Measurements from ENCODE around the gene ECHDC3. TPM values are rescaled to one million over a fixed set of nuclear protein-coding genes. Genes with fewer than 3 reads are reported as not detected.

Gene ECHDC3
- total and polyA plus RNA-seq, 10 of the 15 experiments (the other 5 are each of a cell fraction or from before 2014, with no cell fraction given), result 0.16 to 10.0 (median 6.0) TPM

GRCh38 chr10:11773761-11774441, 31.7 kb downstream of the ECHDC3 start:
- BruUV-seq (replicated peaks), result no TSS peak
- Histone ChIP-seq H3K36me3 (ENCODE audit: control insufficient read depth in 2 of 2, insufficient read depth in 2 of 2, low read length in 1 of 2) (no peaks in the 10 kb centered on the region), H3K27ac (ENCODE audit: control insufficient read depth, insufficient read depth) (no peak overlapping the region), H3K4me2 (ENCODE audit: control insufficient read depth, insufficient read depth) (no peak overlapping the region), H3K4me3 (no peak overlapping the region), H4K20me1 (ENCODE audit: control insufficient read depth, insufficient read depth) (no peaks in the 10 kb centered on the region), H3K9me3 (replicated peaks; ENCODE audit: control insufficient read depth, insufficient read depth, low read length) (no peaks in the 10 kb centered on the region; the same call in 2 of the 3 replicates), H2AFZ (ENCODE audit: control insufficient read depth, low read depth, low read length) (no peak overlapping the region), H3K27me3 (replicated peaks in 1 of 2; ENCODE audit: control insufficient read depth in 2 of 2, insufficient read depth in 2 of 2, low read length in 1 of 2) (no peaks in the 10 kb centered on the region; a peak in 1 of 4 replicates), H3K4me1 (ENCODE audit: control insufficient read depth, insufficient read depth, low read length) (no peaks in the 10 kb centered on the region), H3K9ac (ENCODE audit: control insufficient read depth, insufficient read depth, low read length) (no peak overlapping the region), H3K79me2 (ENCODE audit: control insufficient read depth, insufficient read depth, low read length) (no peaks in the 10 kb centered on the region)
- intact Hi-C loops (cut with micrococcal nuclease; ENCODE audit: unreplicated experiment) (no loop called here), in situ Hi-C loops (cut with MboI) (no loop called here)
- DNase-seq (ENCODE audit: low read depth, low spot score) (no peak), ATAC-seq (no peak), FAIRE-seq (no peak)
- CTCF ChIA-PET, result interaction anchor here (1.3 to 1.5 kb wide), 2 partner anchors 9 to 47 kb away, joined by 4 to 8 read pairs; no protein-coding TSS in a partner anchor
- SMC1A ChIA-PET (ENCODE audit: uncharacterized antibody, unreplicated experiment), result interaction anchor here (0.9 kb wide), 1 partner anchor 269 kb away, joined by 3 read pairs; no protein-coding TSS in a partner anchor
- POLR2A ChIA-PET, result no interaction called here
- 63% methylated on average over 14 of the region's 14 CpGs for WGBS (ENCODE audit: insufficient coverage, insufficient replicate concordance, low lambda C conversion rate, missing lambda C conversion rate)
- RAD21 ChIA-PET (ENCODE audit: unreplicated experiment), result interaction anchor here (0.6 kb wide), 1 partner anchor 283 kb away, joined by 4 read pairs; no protein-coding TSS in a partner anchor
- TF ChIP-seq CHD2 (IDR thresholded peaks at IDR 0.05; ENCODE audit: borderline replicate concordance, low read depth, low read length) (no peak), IRF3 (IDR thresholded peaks at IDR 0.05) (no peak), MTA3 (IDR thresholded peaks at IDR 0.05; ENCODE audit: borderline replicate concordance, low read length) (no peak), YY1 (IDR thresholded peaks at IDR 0.05; ENCODE audit: low read depth, low read length) (no peak), POLR2AphosphoS2 (IDR thresholded peaks at IDR 0.05; ENCODE audit: low read depth, low read length) (no peak), KDM1A (IDR thresholded peaks at IDR 0.05; ENCODE audit: borderline replicate concordance) (no peak), IKZF1 (conservative IDR thresholded peaks at IDR 0.05) (no peak)
